ENCODE results near the gene TTLL12. TPM values are rescaled to one million over a fixed set of nuclear protein-coding genes. Genes with fewer than 3 reads are reported as not detected.

Gene TTLL12
- total RNA-seq, 1 donor from 2014 or later = 13.0 TPM

DNA sequence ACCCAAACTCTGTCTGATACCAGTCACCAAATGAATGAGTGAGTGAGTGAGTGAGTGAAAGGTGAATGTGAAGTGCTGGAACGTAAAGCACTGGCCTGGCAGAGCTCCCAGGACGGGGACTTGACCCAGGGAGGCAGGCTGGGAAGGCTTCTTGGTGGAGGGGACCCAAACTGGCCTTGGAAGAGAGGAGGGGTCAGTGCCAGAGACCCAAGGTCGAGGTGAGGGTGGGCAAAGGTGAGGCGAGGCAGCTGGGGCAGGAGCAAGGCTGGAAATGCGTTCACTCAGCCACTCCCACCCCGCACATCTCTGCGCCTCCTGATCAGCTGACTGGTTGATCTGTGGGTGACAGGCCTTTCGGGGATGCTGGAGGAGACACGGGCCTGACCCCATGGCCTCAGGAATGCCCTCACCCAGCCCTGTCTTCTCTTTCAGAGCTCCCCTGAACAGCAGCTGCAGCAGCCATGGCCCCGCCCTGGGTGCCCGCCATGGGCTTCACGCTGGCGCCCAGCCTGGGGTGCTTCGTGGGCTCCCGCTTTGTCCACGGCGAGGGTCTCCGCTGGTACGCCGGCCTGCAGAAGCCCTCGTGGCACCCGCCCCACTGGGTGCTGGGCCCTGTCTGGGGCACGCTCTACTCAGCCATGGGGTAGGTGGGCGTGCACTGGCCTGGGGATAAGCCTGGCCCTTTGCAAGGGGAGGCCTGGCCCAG is 28.0 kb downstream of the TTLL12 start:
- H3K27ac ChIP-seq (ENCODE audit: low read depth, low read length) = no peak overlapping the region
- peaks cover 4 to 9% (median 5%) of the 10 kb centered on the region in 3 donors for H3K36me3 ChIP-seq (ENCODE audit: control insufficient read depth in 3 of 3, insufficient read depth in 3 of 3, low read length in 3 of 3)
- H3K4me1 ChIP-seq (ENCODE audit: control insufficient read depth in 3 of 3, insufficient read depth in 3 of 3, low read length in 3 of 3) = peaks cover 8 to 16% (median 9%) of the 10 kb centered on the region in 3 donors
- no peak overlapping the region for H3K9ac ChIP-seq (ENCODE audit: low read depth in 1 of 3, low read length in 3 of 3)
- H3K4me3 ChIP-seq (ENCODE audit: low read length in 3 of 3) = no peak overlapping the region
- no peaks in the 10 kb centered on the region for H3K9me3 ChIP-seq (ENCODE audit: control insufficient read depth in 3 of 3, low read length in 3 of 3)
- H3K27me3 ChIP-seq (ENCODE audit: control insufficient read depth in 3 of 3, insufficient read depth in 3 of 3, low read length in 3 of 3) = no peaks in the 10 kb centered on the region

DNA sequence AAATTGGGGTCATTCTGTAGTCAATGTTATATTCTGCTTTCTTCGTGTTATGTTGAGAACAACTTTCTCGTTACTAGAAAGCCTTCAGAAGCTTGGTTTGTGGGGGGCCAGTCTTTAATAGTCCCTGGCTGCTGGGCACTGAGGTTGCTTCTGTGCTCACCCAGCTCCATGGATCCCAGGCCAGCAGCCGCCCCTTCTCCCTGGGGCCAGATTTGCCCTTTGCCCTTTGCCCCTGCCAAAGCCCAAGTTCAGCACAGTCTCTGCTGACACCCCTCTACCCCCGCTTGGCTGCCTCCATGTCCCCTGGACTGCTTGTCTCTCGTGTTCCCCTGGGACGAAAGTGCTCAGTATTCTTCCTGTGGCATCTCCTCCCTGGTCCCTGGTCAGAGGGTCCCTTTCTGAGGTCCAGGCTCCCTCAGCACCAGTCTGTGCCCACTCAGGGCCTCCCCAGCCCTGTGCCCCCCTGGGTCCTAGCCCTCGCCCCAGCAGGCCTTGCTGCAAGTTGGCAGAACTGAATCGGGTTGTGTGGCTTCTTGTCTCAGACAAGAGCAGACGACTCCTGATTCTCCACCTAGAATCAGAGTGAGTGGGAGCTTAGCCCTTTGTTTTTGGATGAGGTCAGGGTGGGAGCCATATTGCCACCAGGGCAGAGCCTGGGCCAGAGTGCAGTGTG is 28.9 kb downstream of the TTLL12 start:
- Histone ChIP-seq H3K9ac (ENCODE audit: low read depth in 1 of 3, low read length in 3 of 3) (no peak overlapping the region), H3K4me1 (ENCODE audit: control insufficient read depth in 3 of 3, insufficient read depth in 3 of 3, low read length in 3 of 3) (peaks cover 0 to 11% (median 2%) of the 10 kb centered on the region in 3 donors), H3K9me3 (ENCODE audit: control insufficient read depth in 3 of 3, low read length in 3 of 3) (no peaks in the 10 kb centered on the region), H3K36me3 (ENCODE audit: control insufficient read depth in 3 of 3, insufficient read depth in 3 of 3, low read length in 3 of 3) (peaks cover 4 to 9% (median 5%) of the 10 kb centered on the region in 3 donors), H3K27me3 (ENCODE audit: control insufficient read depth in 3 of 3, insufficient read depth in 3 of 3, low read length in 3 of 3) (no peaks in the 10 kb centered on the region), H3K27ac (ENCODE audit: low read depth, low read length) (no peak overlapping the region), H3K4me3 (ENCODE audit: low read length in 3 of 3) (no peak overlapping the region)

DNA sequence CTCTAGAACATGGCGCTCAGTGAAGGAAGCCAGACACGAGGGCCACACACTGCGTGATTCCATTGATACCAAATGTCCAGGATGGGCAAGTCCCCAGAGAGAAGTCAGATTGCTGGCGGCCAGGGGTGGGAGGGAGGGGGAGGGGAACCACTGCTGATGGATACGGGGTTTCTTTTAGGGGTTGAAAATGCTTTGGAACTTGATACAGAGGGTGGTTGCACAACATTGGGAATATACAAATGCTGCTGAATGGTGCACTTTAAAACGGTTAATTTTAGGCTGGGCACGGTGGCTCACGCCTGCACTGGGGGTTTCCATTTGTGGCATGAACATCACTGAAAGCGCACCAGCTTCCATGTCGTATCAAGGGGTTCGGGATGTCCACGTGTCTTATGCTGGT is 30.5 kb downstream of the TTLL12 start:
- no peaks in the 10 kb centered on the region for H3K27me3 ChIP-seq (ENCODE audit: control insufficient read depth in 3 of 3, insufficient read depth in 3 of 3, low read length in 3 of 3)
- no peak overlapping the region for H3K27ac ChIP-seq (ENCODE audit: low read depth, low read length)
- no peak overlapping the region for H3K9ac ChIP-seq (ENCODE audit: low read depth in 1 of 3, low read length in 3 of 3)
- no peaks in the 10 kb centered on the region for H3K9me3 ChIP-seq (ENCODE audit: control insufficient read depth in 3 of 3, low read length in 3 of 3)
- H3K36me3 ChIP-seq (ENCODE audit: control insufficient read depth in 3 of 3, insufficient read depth in 3 of 3, low read length in 3 of 3) = peaks cover 2 to 5% (median 2%) of the 10 kb centered on the region in 3 donors
- H3K4me1 ChIP-seq (ENCODE audit: control insufficient read depth in 3 of 3, insufficient read depth in 3 of 3, low read length in 3 of 3) = peaks cover 11 to 22% (median 16%) of the 10 kb centered on the region in 3 donors
- no peak overlapping the region for H3K4me3 ChIP-seq (ENCODE audit: low read length in 3 of 3)

DNA sequence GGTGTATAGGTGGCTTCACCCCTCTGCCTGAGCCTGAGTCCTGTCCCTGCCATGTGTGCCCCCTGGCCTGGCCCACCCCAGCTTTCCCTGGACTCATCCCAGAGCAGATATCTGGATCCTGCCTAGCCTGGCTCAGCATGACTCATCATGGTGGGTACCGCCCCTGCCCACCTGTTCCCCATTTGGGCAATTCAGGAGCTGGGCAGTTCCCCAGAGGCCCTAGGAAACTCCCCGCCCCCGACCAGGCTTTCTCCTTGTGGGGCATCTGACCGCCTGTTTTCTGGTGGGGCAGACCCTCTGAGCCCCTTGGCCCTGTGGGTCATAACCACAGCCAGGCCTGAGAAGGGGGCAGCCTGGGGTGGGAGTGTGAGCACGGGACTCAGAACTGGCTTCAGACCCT is 31.1 kb downstream of the TTLL12 start:
- Histone ChIP-seq H3K9ac (ENCODE audit: low read depth in 1 of 3, low read length in 3 of 3) (no peak overlapping the region), H3K27me3 (ENCODE audit: control insufficient read depth in 3 of 3, insufficient read depth in 3 of 3, low read length in 3 of 3) (no peaks in the 10 kb centered on the region), H3K9me3 (ENCODE audit: control insufficient read depth in 3 of 3, low read length in 3 of 3) (no peaks in the 10 kb centered on the region), H3K4me3 (ENCODE audit: low read length in 3 of 3) (no peak overlapping the region), H3K27ac (ENCODE audit: low read depth, low read length) (no peak overlapping the region), H3K36me3 (ENCODE audit: control insufficient read depth in 3 of 3, insufficient read depth in 3 of 3, low read length in 3 of 3) (peaks cover 0 to 1% (median under 1%) of the 10 kb centered on the region in 3 donors), H3K4me1 (ENCODE audit: control insufficient read depth in 3 of 3, insufficient read depth in 3 of 3, low read length in 3 of 3) (peaks cover 15 to 25% (median 20%) of the 10 kb centered on the region in 3 donors)

DNA sequence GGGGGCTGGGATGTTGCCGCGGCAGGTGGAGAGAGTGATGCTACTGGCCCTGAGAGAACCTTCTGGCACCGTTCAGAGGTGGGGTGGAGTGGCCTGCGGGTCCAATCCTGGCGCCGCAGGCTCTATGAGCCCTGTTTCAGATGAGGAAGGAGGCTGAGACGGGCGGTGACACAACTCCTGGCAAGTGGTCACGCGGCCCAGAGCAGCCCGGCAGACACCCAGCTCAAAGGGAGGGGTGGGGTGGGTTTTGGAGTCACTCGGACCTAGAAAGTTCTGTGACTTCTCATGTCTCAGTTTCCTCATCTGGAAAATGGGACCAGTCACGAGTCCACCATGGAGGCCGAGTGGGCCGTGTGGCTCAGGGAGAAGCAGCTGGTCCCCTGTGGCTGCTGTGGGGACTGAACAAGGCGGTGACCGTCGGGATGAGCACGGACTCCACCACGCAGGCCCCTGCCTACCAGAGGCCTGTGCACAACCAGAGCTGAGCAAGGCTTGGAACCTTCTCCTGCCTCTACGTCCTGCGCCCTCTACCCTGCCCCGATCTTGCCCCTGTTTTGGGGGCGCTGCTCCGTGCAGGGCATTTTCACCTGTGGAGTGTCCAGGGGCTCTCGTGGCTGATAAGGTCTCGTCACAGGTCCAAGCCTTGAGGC is 31.9 kb downstream of the TTLL12 start:
- Histone ChIP-seq H3K9me3 (ENCODE audit: control insufficient read depth in 3 of 3, low read length in 3 of 3) (no peaks in the 10 kb centered on the region), H3K27me3 (ENCODE audit: control insufficient read depth in 3 of 3, insufficient read depth in 3 of 3, low read length in 3 of 3) (no peaks in the 10 kb centered on the region), H3K4me1 (ENCODE audit: control insufficient read depth in 3 of 3, insufficient read depth in 3 of 3, low read length in 3 of 3) (peaks cover 17 to 29% (median 21%) of the 10 kb centered on the region in 3 donors), H3K27ac (ENCODE audit: low read depth, low read length) (no peak overlapping the region), H3K36me3 (ENCODE audit: control insufficient read depth in 3 of 3, insufficient read depth in 3 of 3, low read length in 3 of 3) (no peaks in the 10 kb centered on the region), H3K4me3 (ENCODE audit: low read length in 3 of 3) (no peak overlapping the region), H3K9ac (ENCODE audit: low read depth in 1 of 3, low read length in 3 of 3) (no peak overlapping the region)

DNA sequence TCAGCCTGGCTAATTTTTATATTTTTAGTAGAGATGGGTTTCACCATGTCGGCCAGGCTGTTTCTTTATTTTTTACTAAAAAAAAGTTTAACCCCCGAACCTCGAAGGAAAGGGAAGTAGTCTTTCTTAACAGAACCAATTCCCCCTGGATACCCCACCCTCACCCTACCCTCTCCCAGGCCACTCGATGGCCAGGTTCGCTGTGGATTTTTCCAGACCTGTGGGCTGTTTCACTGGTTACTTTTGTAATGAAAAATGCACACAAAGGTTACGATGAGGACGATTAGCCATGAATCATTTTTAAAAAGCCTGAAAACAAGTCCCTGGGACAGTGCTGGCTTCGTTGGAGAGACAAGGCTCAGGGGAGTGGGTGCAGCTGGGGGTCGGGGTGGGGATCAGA is 33.0 kb downstream of the TTLL12 start:
- Histone ChIP-seq H3K27me3 (ENCODE audit: control insufficient read depth in 3 of 3, insufficient read depth in 3 of 3, low read length in 3 of 3) (no peaks in the 10 kb centered on the region), H3K9ac (ENCODE audit: low read depth in 1 of 3, low read length in 3 of 3) (no peak overlapping the region), H3K9me3 (ENCODE audit: control insufficient read depth in 3 of 3, low read length in 3 of 3) (no peaks in the 10 kb centered on the region), H3K4me3 (ENCODE audit: low read length in 3 of 3) (no peak overlapping the region), H3K4me1 (ENCODE audit: control insufficient read depth in 3 of 3, insufficient read depth in 3 of 3, low read length in 3 of 3) (peaks cover 17 to 29% (median 21%) of the 10 kb centered on the region in 3 donors), H3K36me3 (ENCODE audit: control insufficient read depth in 3 of 3, insufficient read depth in 3 of 3, low read length in 3 of 3) (no peaks in the 10 kb centered on the region), H3K27ac (ENCODE audit: low read depth, low read length) (no peak overlapping the region)

DNA sequence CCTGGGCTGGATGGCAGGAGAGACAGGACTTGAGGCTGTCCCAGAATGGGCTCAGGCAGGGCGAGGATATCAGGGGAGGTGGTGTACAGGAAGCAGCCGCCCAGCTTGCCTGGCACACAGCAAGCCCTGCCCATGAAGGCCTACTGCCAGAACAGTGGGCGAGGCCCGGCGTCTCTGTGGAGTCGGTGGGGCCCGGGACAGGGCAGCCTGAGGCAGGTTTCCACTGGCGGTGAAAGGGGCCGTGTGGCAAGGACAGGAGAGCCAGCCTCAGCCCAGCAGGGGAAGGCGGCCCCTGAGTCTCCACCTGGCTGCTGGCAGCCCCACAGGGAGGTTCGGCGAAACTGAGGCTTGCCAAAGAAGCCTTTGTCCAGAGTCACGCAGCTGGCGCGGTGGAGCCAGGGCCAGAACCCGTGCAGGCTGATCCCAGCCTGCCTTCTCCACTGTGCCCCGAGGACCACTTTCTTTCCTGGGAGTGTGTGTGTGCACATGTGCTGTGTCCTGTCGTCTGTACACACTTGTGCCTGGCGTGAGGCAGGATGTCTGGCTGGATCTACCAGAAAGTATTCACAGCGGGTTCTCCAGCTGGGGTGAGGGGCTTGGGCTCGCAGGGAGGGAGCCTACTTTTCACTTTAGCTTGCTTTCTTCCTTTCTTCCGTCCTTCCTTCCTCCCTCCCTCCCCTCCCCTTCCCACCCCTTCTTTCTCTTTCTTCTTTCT is 34.4 kb downstream of the TTLL12 start:
- no peaks in the 10 kb centered on the region for H3K27me3 ChIP-seq (ENCODE audit: control insufficient read depth in 3 of 3, insufficient read depth in 3 of 3, low read length in 3 of 3)
- peak overlapping the region; percentile 76 to 83 (median 83) for H3K9ac ChIP-seq (ENCODE audit: low read depth in 1 of 3, low read length in 3 of 3)
- peak overlapping the region; percentile 76 to 79 (median 76) for H3K4me3 ChIP-seq (ENCODE audit: low read length in 3 of 3)
- no peaks in the 10 kb centered on the region for H3K9me3 ChIP-seq (ENCODE audit: control insufficient read depth in 3 of 3, low read length in 3 of 3)
- H3K36me3 ChIP-seq (ENCODE audit: control insufficient read depth in 3 of 3, insufficient read depth in 3 of 3, low read length in 3 of 3) = no peaks in the 10 kb centered on the region
- peaks cover 17 to 29% (median 21%) of the 10 kb centered on the region in 3 donors for H3K4me1 ChIP-seq (ENCODE audit: control insufficient read depth in 3 of 3, insufficient read depth in 3 of 3, low read length in 3 of 3)
- H3K27ac ChIP-seq (ENCODE audit: low read depth, low read length) = peak overlapping the region; percentile 66

DNA sequence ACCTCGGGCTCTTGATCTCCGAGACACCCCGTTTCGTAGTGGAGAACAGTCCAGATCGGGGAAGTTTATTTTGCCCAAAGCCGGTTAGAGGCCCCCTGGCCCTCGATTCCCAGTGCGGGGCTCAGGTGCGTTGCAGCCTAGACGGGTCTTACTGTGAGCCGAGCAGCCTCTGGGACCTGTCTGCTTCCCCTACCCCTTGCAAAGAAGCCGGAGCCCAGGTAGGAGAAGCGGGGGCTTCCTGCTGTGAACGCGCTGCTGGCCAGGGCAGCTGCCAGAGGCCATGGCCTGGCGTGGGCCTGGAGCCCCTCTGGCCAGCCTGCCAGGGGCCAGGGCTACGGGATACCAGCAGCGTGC is 35.0 kb downstream of the TTLL12 start:
- H3K4me1 ChIP-seq (ENCODE audit: control insufficient read depth in 3 of 3, insufficient read depth in 3 of 3, low read length in 3 of 3) = peaks cover 17 to 29% (median 21%) of the 10 kb centered on the region in 3 donors
- no peaks in the 10 kb centered on the region for H3K36me3 ChIP-seq (ENCODE audit: control insufficient read depth in 3 of 3, insufficient read depth in 3 of 3, low read length in 3 of 3)
- no peaks in the 10 kb centered on the region for H3K9me3 ChIP-seq (ENCODE audit: control insufficient read depth in 3 of 3, low read length in 3 of 3)
- H3K9ac ChIP-seq (ENCODE audit: low read depth in 1 of 3, low read length in 3 of 3) = peak overlapping the region; percentile 76 to 83 (median 83)
- H3K4me3 ChIP-seq (ENCODE audit: low read length in 3 of 3) = peak overlapping the region; percentile 76 to 79 (median 76)
- no peaks in the 10 kb centered on the region for H3K27me3 ChIP-seq (ENCODE audit: control insufficient read depth in 3 of 3, insufficient read depth in 3 of 3, low read length in 3 of 3)
- H3K27ac ChIP-seq (ENCODE audit: low read depth, low read length) = peak overlapping the region; percentile 66

DNA sequence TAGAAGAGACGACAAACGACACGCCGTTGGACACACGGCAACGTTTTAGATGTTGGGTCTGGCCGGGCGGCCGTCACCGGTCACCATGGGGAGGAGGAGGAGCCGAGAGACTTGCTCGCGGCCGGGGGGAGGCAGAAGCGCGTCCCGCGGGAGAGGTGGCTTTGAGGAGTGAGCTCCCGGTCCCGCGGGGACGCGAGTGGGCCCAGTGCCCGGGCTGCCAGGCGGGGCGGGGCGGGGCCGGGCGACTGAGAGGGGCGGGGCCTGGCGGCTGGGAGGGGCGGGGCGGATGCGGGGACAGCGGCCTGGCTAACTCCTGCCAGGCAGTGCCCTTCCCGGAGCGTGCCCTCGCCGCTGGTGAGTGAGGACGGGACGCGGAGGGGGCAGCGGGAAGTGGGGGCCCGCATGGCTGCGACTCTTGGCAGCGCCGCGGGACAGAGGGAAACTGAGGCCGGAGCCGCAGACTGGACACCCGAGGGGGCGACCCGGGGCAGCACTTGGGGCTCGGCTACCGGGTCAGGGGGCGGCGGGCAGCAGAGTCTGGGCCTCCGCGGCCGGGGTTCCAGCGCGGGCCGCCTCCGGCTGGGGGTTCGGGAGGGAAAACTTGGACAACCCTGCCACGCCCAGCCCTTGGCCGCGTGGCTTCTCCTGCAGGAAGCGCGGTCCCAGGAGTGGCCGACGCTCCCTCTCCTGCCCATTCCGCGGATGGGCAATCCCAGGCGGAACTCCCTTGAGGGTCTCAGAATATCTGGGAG is 35.5 kb downstream of the TTLL12 start, which contains the start of gene TSPO:
Gene TSPO, plus strand, starts transcription at position 309 of the 752 bp plus-strand sequence. CDS start 7,680 bp downstream, outside the sequence.
- Histone ChIP-seq H3K9me3 (ENCODE audit: control insufficient read depth in 3 of 3, low read length in 3 of 3) (no peaks in the 10 kb centered on the region), H3K27me3 (ENCODE audit: control insufficient read depth in 3 of 3, insufficient read depth in 3 of 3, low read length in 3 of 3) (no peaks in the 10 kb centered on the region)

More for the DNA sequence above, 35.5 kb downstream of the TTLL12 start, which contains the start of gene TSPO:
- Histone ChIP-seq H3K36me3 (ENCODE audit: control insufficient read depth in 3 of 3, insufficient read depth in 3 of 3, low read length in 3 of 3) (no peaks in the 10 kb centered on the region), H3K9ac (ENCODE audit: low read depth in 1 of 3, low read length in 3 of 3) (peak within 1 kb of the TSS; percentile 76 to 83 (median 83)), H3K4me3 (ENCODE audit: low read length in 3 of 3) (peak within 1 kb of the TSS; percentile 76 to 79 (median 76)), H3K4me1 (ENCODE audit: control insufficient read depth in 3 of 3, insufficient read depth in 3 of 3, low read length in 3 of 3) (peaks cover 17 to 29% (median 20%) of the 10 kb centered on the region in 3 donors), H3K27ac (ENCODE audit: low read depth, low read length) (peak within 1 kb of the TSS; percentile 66)
